Vagina (tissue), 2 donors: ENCODE data around the gene GATB.

Experiments used
- POLR2A ChIP-seq, 2 donors: fragments of 450-650 bp; IDR thresholded peaks; one replicate each; pipeline ENCODE4 v1.6.1; 2017; ENCODE audit warnings: antibody characterized with exemption in 2 of 2, mild to moderate bottlenecking in 2 of 2, moderate library complexity in 2 of 2
- POLR2AphosphoS5 ChIP-seq, 2 donors: sonication (generic); formaldehyde crosslinking; IDR thresholded peaks; one replicate each; pipeline ENCODE4 v1.9.0; 2017; ENCODE audit warnings: antibody characterized with exemption in 2 of 2, mild to moderate bottlenecking in 2 of 2, low read depth in 1 of 2; ENCODE audit not compliant: insufficient read depth in 1 of 2
- TF ChIP-seq, protein P1 (sequence below), 3 experiments: fragments of 450-650 bp in 2 of 3; fragments of 200-600 bp in 1 of 3; sonication (generic) in 1 of 3; IDR thresholded peaks; one replicate each; pipeline ENCODE4 v1.5.1; 2017 to 2019; ENCODE audit warnings: antibody characterized with exemption in 3 of 3, mild to moderate bottlenecking in 2 of 3, moderate library complexity in 2 of 3

- TF ChIP-seq, protein P1, sequence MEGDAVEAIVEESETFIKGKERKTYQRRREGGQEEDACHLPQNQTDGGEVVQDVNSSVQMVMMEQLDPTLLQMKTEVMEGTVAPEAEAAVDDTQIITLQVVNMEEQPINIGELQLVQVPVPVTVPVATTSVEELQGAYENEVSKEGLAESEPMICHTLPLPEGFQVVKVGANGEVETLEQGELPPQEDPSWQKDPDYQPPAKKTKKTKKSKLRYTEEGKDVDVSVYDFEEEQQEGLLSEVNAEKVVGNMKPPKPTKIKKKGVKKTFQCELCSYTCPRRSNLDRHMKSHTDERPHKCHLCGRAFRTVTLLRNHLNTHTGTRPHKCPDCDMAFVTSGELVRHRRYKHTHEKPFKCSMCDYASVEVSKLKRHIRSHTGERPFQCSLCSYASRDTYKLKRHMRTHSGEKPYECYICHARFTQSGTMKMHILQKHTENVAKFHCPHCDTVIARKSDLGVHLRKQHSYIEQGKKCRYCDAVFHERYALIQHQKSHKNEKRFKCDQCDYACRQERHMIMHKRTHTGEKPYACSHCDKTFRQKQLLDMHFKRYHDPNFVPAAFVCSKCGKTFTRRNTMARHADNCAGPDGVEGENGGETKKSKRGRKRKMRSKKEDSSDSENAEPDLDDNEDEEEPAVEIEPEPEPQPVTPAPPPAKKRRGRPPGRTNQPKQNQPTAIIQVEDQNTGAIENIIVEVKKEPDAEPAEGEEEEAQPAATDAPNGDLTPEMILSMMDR (IDR thresholded peaks at IDR 0.05) = no peak
- no peak for TF ChIP-seq POLR2AphosphoS5 (IDR thresholded peaks at IDR 0.05; ENCODE audit: insufficient read depth in 1 of 2, low read depth in 1 of 2)
- no peak for TF ChIP-seq POLR2A (IDR thresholded peaks at IDR 0.05)
These were observed 16.9 kb downstream of the GATB start for GRCh38 chr4:151743894-151744293.
